Testis (tissue), 2 donors: ENCODE results near the gene SH3GL2.

ENCODE experiments used
- CTCF ChIP-seq, 3 experiments: fragments of 450-650 bp in 2 of 3; fragments of 200-600 bp in 1 of 3; sonication (generic) in 1 of 3; IDR thresholded peaks; one replicate each; pipeline ENCODE4 v1.5.1; 2016 to 2019; ENCODE audit warnings: antibody characterized with exemption in 3 of 3, mild to moderate bottlenecking in 2 of 3, moderate library complexity in 1 of 3
- POLR2A ChIP-seq: fragments of 450-650 bp; IDR thresholded peaks from one replicate; pipeline ENCODE4 v1.6.1; 2017; ENCODE audit warnings: antibody characterized with exemption, mild to moderate bottlenecking, moderate library complexity

DNA sequence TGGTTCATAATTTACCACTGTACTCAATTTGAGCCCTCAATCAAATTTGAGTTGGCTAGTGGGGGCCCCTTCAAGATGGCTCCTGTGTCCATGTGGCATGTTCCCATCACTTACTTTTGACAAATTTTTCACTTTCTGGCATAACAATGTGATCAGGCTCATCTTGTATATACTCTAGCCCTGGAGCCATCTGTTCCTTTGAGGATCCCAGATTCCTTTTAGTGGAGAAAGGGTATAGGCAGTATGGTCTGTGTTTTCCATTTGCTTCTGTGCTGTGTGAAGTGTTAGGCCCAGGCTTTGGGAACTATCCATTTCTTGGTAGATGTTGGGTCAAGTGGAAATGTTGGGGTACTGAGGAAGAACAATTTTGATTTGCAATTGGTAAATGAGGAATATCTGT is 45.7 kb downstream of the SH3GL2 start:
- TF ChIP-seq CTCF (IDR thresholded peaks at IDR 0.05) (no peak), POLR2A (no peak)
